VCaP (cell line): ENCODE measurements around the gene LIPT2.
A peak's percentile ranks its signal among the peaks of the same experiment; 100 is the strongest.

Experiments used
- H3K27ac ChIP-seq: fragments of 450-650 bp; 2 replicates; pipeline ENCODE4 v1.5.1; 2017
- TF ChIP-seq, protein P1 (sequence below): fragments of 450-650 bp; conservative IDR thresholded peaks from 2 replicates; pipeline ENCODE4 v1.5.1; 2017; ENCODE audit warnings: mild to moderate bottlenecking, moderate library complexity

Gene LIPT2

DNA sequence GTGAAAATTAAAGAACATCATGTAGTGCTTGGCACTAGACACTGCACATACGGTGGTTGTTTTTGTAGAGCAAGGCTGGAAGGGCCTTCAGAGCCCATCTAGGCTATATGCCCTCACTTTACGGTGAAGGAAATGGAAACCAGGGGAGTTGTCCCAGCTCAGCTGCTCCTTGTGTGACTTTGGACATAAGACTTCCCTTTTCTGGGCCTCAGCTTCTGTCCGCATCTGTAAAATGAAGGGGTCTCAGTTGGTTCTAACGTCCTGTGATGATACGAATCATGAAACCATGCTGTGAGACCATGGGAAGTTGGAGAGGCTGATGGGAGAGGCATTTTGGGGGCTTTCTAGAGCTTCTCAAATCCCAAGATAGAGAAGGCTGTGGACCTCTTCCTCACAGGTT is 30.9 kb downstream of the LIPT2 start:
- H3K27ac ChIP-seq = no peak overlapping the region
- TF ChIP-seq, protein P1, sequence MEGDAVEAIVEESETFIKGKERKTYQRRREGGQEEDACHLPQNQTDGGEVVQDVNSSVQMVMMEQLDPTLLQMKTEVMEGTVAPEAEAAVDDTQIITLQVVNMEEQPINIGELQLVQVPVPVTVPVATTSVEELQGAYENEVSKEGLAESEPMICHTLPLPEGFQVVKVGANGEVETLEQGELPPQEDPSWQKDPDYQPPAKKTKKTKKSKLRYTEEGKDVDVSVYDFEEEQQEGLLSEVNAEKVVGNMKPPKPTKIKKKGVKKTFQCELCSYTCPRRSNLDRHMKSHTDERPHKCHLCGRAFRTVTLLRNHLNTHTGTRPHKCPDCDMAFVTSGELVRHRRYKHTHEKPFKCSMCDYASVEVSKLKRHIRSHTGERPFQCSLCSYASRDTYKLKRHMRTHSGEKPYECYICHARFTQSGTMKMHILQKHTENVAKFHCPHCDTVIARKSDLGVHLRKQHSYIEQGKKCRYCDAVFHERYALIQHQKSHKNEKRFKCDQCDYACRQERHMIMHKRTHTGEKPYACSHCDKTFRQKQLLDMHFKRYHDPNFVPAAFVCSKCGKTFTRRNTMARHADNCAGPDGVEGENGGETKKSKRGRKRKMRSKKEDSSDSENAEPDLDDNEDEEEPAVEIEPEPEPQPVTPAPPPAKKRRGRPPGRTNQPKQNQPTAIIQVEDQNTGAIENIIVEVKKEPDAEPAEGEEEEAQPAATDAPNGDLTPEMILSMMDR = no peak

DNA sequence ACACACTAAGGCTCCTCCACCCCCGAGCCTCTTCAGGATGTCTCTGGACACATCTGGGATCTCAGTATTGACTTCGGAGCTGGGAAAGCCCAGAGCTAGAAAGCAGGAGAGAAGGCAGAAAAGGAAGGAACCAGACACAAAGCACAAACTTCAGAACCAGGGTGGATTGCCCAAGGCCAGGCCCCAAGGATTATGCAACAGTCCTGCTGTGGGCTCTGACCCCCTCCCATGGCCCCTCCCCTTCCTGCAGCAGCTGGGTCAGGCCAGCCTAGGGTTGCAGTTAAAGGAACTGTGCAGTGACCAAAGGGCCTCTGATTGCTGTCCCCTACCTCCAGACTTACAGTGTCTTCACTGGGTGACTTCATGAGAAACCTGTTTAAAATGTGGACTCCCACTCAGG is 31.5 kb downstream of the LIPT2 start:
- TF ChIP-seq, protein P1 = no peak
- no peak overlapping the region for H3K27ac ChIP-seq

DNA sequence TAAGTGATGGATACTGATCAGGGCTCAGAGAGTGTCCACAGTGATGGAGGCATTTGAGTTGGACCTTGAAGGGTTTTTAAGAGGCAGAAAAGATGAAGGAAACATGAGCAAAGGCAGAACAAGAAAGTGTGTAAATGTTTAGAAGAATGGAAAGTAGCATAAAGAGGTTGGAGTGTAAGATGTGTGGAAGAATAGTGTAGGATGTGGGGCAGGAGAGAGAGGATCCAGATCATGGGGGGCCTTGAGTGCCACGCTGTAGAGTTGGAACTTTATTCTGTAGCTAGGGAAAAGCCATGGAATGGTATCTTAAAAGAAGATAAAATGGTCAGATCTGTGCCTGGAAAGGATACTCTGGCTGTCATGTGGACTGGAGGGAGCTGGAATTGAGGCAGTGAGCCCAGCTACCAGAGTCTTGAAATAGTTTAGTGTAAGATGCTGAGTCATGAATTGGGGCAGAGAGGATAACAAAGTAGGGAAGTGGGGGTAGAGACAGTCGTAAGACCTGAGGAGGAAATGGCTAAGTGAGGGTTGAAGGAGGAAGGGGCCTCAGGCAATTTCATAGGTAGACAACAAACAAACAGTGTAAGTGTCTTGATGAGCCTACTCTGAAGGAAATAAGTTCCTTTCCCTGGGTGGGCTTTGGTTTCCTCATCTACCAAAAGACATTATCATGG is 32.9 kb downstream of the LIPT2 start:
- TF ChIP-seq, protein P1 = no peak
- no peak overlapping the region for H3K27ac ChIP-seq

DNA sequence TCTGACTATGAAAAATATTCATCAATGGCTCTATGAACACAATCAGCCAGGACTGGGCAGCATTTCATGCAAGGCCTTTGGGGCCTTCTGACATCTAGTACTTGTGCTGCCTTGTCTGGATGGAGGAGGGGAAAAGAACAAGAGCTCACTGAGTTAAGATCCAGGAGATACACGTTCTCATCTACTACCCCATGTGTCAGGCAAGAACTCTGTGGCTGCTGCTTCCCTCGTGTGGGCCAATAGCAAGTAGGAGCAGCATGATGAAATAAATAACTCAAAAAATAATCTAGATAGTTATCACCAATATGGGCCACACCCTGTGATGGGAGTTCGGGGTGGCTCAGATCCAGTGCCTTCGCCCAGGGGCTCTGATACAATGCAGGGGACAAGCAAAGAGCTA is 33.5 kb downstream of the LIPT2 start:
- no peak overlapping the region for H3K27ac ChIP-seq
- TF ChIP-seq, protein P1 = no peak

DNA sequence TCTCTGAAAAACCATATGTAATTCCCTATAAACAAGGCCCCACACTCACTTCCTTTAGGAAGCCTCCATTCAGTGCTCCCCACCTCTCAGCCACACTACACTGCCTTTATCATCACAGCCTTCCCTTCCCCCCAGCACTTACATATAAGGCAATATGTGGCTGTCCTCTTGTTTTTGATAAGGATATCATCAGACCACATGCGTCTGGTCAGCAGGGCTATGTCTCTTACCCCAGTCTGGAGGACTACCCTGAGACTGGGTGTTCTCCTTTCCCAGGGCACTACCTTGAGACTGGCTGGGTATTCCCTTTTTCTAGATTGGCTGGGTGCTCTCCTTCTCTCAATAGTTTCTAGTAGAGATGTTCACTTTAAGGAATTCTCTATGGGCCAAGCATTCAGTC is 33.9 kb downstream of the LIPT2 start:
- H3K27ac ChIP-seq = no peak overlapping the region
- TF ChIP-seq, protein P1 = no peak

DNA sequence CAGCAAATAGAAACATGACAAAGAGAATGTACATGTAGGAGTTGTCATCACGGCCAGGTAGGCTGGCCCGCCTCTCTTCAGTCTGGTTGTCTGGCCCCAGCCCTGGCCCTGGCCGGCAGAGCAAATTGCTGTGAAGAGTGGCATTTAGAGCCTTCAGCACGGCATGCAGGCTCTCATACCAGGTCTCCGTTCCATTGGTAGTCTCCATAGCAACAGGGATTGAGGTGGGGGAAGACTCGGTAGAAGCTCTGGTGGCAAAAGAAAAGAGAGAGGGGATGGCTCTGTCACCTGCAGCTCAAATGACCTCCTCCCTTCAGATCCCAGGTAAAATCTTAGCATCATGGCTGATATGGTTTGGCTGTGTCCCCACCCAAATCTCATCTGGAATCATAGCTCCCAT is 36.2 kb downstream of the LIPT2 start:
- no peak overlapping the region for H3K27ac ChIP-seq
- TF ChIP-seq, protein P1 = no peak

DNA sequence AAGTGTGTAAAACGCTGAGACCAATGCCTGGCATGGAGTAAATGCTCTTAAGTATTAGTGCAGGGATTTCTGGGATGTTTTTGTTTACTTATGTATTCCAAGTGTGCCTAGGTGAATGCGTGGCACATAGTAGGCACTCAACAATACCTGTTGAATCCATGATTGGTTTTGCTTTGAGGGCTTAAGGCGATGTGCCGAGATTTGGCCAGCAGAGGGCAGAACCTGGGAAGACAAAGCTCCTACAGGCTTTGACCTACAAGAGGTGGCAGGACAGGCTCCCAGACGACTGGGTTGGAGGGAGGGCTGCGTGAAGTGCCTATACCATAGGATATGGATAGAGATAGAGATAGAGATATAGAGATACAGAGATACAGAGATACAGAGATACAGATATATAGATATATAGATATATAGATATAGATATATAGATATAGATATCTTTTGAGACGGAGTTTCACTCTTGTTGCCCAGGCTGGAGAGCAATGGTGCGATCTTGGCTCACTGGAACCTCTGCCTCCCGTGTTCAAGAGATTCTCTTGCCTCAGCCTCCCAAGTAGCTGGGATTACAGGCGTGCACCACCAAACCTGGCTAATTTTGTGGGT is 40.0 kb downstream of the LIPT2 start:
- TF ChIP-seq, protein P1 = peak; percentile 95
- H3K27ac ChIP-seq = no peak overlapping the region
